Transverse colon (tissue), 4 donors: ENCODE data around the gene TMEM117.

Source experiments
- CTCF ChIP-seq, 5 experiments: fragments of 200-600 bp in 3 of 5; fragments of 450-650 bp in 2 of 5; sonication (generic) in 3 of 5; IDR thresholded peaks; 1 replicate in 2 of 5; 2 replicates in 3 of 5; pipeline ENCODE4 v1.5.1; 2016 to 2017; ENCODE audit warnings: antibody characterized with exemption in 5 of 5, inconsistent platforms in 3 of 5, mild to moderate bottlenecking in 2 of 5, moderate library complexity in 1 of 5
- POLR2AphosphoS5 ChIP-seq, 3 donors: sonication (generic); formaldehyde crosslinking; IDR thresholded peaks; one replicate each; pipeline ENCODE4 v1.6.1; 2016; ENCODE audit warnings: antibody characterized with exemption in 3 of 3

- TF ChIP-seq CTCF (IDR thresholded peaks at IDR 0.05) (no peak), POLR2AphosphoS5 (IDR thresholded peaks at IDR 0.05) (no peak)
Observed at GRCh38 chr12:43937947-43938346, 102.1 kb downstream of the TMEM117 start.
